ENCODE data around the gene UPK1B. TPM values are rescaled to one million over a fixed set of nuclear protein-coding genes. Genes with fewer than 3 reads are reported as not detected.
A peak's percentile ranks its signal among the peaks of the same experiment; 100 is the strongest.

UPK1B gene
- total and polyA plus RNA-seq, 5 experiments from 2014 or later, result not detected

DNA sequence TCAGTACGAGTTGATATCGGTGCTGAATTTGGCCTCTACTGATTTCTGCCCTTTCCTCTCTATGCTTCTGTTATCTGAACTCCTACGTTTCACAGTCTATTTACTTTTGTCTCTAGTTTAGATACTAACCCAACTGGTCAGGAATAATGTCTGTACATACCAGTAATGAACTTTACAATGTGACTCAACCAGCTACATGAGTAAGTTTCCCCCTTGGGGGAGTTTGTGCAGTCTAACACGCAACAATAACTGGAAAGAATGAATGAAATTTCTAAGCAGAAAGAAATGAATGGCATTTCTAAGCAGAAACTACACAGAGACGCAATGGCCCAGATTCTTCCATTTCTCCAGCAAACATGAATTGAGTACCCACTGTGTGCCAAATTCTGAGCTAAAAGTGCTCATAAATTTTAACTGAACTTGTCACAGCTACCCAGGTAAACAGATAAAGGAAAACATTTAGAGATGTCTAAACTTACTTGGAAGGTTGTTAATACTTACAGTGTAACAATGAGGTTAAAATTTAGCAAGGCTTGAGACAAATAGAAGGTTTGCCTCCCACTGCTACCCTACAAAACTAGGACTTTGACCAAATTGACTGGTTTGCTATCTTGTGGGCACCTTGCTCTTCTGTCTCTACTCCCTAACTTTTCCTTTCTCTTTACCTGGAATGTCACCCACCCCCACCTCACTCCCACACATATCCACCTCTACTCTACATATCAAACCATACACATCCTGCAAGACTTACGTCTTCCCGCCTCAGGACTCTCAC, 11.6 kb downstream of the UPK1B start:
- POLR2A ChIA-PET, result no interaction called here
- Mint-ChIP-seq H3K27ac (no peak overlapping the region), H3K36me3 (no peaks in the 10 kb centered on the region), H3K4me1 (no peaks in the 10 kb centered on the region), H3K4me3 (no peak overlapping the region), H3K9me3 (no peaks in the 10 kb centered on the region), H3K27me3 (peaks cover 0 to 6% (median 1%) of the 10 kb centered on the region in 5 donors)
- no peak for ATAC-seq
- no peak for DNase-seq

DNA sequence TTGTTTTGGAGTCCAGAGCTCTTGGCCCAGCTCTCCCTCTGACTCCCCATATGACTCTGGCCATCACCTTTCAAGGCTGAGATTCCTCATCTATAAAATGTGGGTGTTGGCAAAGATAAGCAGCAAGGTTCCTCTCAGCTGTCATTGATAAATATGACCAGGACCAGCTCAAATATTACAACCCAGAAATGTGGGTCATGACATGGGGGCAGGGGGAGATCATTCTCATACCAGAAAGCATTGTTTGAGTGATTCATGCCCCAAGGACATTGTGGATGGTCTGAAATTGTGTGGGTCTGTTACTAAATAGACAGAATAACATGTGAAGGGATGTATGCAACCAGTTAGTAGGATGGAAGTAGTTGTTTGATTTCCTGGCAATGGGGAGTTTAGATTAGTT, 13.9 kb downstream of the UPK1B start:
- no peak overlapping the region for H3K4me3 Mint-ChIP-seq
- no peaks in the 10 kb centered on the region for H3K36me3 Mint-ChIP-seq
- POLR2A ChIA-PET, result no interaction called here
- no peak overlapping the region for H3K27ac Mint-ChIP-seq
- H3K27me3 Mint-ChIP-seq, result peaks cover 0 to 3% (median 0%) of the 10 kb centered on the region in 5 donors
- no peaks in the 10 kb centered on the region for H3K9me3 Mint-ChIP-seq
- H3K4me1 Mint-ChIP-seq, result no peaks in the 10 kb centered on the region
- DNase-seq, result no peak
- ATAC-seq, result no peak

DNA sequence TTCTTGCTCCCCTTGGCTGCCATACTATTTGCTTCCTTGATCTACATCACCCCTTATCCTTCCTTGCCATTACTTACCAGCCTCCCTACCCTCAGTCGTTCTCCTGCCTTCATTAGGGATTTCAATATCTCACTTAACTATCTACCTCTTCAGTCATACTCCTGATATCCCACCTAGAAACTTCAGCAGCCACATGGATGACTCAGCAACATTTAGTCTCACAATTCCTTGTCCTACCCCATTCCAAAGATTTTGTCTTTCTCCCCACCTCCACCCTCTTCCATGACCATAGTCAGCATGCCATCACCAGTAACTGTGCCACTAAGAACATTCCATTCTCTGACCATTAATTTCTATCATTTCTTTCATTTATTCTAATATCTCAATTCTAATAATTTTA, 18.4 kb downstream of the UPK1B start:
- H3K27ac Mint-ChIP-seq, result no peak overlapping the region
- no peaks in the 10 kb centered on the region for H3K36me3 Mint-ChIP-seq
- H3K4me1 Mint-ChIP-seq, result no peaks in the 10 kb centered on the region
- no peak overlapping the region for H3K4me3 Mint-ChIP-seq
- ATAC-seq (no peak), DNase-seq (no peak)
- peaks cover 0 to 5% (median 3%) of the 10 kb centered on the region in 5 donors for H3K27me3 Mint-ChIP-seq
- H3K9me3 Mint-ChIP-seq, result no peaks in the 10 kb centered on the region
- POLR2A ChIA-PET, result no interaction called here

DNA sequence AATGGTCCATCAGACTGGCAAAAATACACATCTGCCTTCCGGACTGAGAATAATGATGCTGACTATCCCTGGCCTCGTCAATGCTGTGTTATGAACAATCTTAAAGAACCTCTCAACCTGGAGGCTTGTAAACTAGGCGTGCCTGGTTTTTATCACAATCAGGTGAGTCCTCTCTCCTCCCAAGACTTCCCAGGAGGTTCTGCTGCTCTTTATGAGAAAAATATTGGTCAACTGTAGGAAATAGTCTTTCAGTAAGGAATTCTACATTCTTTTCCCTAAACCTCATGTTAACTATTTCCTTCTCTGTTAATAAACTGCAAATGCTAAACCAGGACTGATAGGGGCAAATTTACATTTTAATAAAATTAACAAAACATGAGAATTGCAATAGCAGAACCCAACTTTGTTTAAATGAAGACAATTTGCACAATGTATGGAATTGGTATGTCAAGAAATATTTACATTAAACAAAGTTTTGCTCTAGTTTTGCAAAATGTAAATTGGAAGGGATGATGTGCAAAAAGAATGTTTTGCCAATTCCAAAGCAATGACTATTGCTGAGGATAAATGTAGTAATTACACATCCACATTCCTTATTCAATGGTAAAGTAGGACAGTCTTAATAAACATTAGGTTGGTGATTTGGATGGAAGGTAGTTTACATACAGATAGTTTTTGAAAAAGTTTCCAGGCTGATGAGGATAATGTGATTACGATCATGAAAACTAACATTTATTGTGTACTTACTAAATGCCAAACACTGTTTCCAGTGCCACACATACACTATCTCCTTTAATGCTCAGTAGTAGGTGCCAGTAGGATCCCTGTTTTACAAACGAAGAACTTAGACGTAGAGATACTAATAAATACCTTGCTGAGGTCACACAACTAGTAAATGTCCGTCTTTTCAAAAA, 21.1 kb downstream of the UPK1B start:
- H3K36me3 Mint-ChIP-seq, result peaks cover 0 to 2% (median 0%) of the 10 kb centered on the region in 3 donors
- no peak for DNase-seq
- POLR2A ChIA-PET, result no interaction called here
- ATAC-seq, result no peak
- no peak overlapping the region for H3K4me3 Mint-ChIP-seq
- peaks cover 0 to 5% (median 3%) of the 10 kb centered on the region in 5 donors for H3K27me3 Mint-ChIP-seq
- no peak overlapping the region for H3K27ac Mint-ChIP-seq
- no peaks in the 10 kb centered on the region for H3K4me1 Mint-ChIP-seq
- H3K9me3 Mint-ChIP-seq, result no peaks in the 10 kb centered on the region

DNA sequence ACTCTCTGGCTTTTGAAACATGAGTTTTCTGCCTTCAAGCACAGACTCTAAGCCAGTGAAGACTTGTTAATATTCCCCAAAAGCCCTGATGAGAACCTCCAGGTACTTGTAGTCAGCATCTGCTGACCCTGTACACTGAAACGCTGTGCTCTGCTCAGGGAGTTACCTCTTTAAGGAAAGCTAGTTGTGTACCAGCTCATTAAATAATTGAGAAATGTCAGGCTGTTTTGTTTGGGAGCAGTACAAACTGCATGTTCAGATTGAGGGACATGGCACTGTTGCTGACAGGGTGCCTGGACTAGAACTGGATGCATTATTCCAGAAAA, 21.7 kb downstream of the UPK1B start:
- H3K9me3 Mint-ChIP-seq, result no peaks in the 10 kb centered on the region
- peaks cover 0 to 2% (median 0%) of the 10 kb centered on the region in 3 donors for H3K36me3 Mint-ChIP-seq
- POLR2A ChIA-PET, result no interaction called here

DNA sequence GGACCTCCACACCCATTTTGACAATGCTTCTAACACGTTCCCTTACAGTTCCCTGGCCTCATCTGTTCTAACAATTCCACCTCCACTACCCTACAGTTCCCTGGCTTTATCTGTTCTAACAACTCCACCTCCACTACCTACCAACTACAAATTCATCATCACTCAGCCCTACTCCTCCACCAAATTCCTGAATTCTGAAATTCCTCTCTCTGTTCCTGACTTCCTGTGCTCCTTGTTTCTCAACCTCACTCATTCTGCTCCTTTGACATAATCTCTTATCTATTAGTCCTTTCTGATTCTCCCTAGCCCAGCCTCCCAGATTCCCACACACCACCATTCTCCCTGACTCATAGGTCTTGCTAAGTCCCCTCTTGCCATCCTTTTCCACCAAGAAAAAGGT, 22.5 kb downstream of the UPK1B start:
- POLR2A ChIA-PET, result no interaction called here
- no peak for ATAC-seq
- Mint-ChIP-seq H3K9me3 (no peaks in the 10 kb centered on the region), H3K36me3 (peaks cover 0 to 2% (median 0%) of the 10 kb centered on the region in 3 donors), H3K27ac (peak overlapping the region in 1 of 10 donors; percentile 1), H3K4me1 (no peaks in the 10 kb centered on the region), H3K27me3 (peaks cover 0 to 5% (median 3%) of the 10 kb centered on the region in 5 donors), H3K4me3 (no peak overlapping the region)
- DNase-seq, result no peak

More for the DNA sequence above, 21.7 kb downstream of the UPK1B start:
- Mint-ChIP-seq H3K27me3 (peaks cover 0 to 5% (median 3%) of the 10 kb centered on the region in 5 donors), H3K4me1 (no peaks in the 10 kb centered on the region), H3K4me3 (no peak overlapping the region), H3K27ac (no peak overlapping the region)
- DNase-seq, result no peak
- no peak for ATAC-seq

DNA sequence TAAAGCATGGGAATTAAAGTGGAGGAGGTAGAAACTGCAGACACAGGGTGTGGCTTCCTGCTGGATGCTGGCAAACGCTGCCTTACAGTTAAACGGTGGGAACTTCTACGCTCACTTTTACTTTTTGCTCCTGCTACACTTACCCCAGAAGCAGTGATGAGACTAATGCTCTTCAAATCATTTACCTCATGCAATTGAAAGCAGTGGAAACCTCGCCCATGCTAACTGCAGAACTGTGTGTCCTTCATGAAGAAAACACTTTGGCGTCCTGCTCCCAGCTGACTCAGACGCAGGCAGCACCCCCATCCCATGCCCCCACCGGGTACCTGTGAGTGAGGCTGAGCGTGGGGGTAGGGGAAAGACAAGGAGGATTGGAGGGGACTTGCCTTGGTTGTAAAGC, 31.8 kb downstream of the UPK1B start:
- POLR2A ChIA-PET, result no interaction called here
- DNase-seq (no peak), ATAC-seq (no peak)
- peaks cover 0 to 3% (median 0%) of the 10 kb centered on the region in 9 donors for H3K9me3 Mint-ChIP-seq
- no peak overlapping the region for H3K4me3 Mint-ChIP-seq
- H3K4me1 Mint-ChIP-seq, result peaks cover 18 to 35% (median 27%) of the 10 kb centered on the region in 4 donors
- H3K27me3 Mint-ChIP-seq, result no peaks in the 10 kb centered on the region
- peak overlapping the region in 4 of 10 donors; percentile 16 to 38 (median 28) for H3K27ac Mint-ChIP-seq
- peaks cover 4 to 17% (median 14%) of the 10 kb centered on the region in 3 donors for H3K36me3 Mint-ChIP-seq

DNA sequence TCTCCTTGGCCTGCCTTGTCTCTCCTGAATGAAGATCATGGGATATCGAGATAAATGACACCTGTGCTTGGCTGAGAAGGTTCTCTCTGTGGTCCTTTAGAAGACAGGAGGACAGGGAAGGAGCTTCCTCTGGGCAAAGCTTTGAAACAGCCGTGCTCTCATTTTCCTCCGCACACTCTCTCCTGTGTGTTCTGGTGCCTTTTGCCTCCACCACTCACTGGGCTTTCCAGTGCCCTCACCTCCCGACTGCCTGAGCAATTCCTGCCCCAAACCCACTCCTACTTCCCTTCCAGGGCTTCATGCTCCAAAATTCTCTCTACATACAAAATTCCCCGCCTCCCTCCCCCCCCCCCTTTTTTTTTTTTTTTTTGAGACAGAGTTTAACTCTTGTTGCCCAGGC, 32.3 kb downstream of the UPK1B start:
- H3K4me1 Mint-ChIP-seq, result peaks cover 18 to 38% (median 27%) of the 10 kb centered on the region in 4 donors
- H3K27ac Mint-ChIP-seq, result peak overlapping the region in 3 of 10 donors; percentile 27 to 72 (median 38)
- POLR2A ChIA-PET, result no interaction called here

DNA sequence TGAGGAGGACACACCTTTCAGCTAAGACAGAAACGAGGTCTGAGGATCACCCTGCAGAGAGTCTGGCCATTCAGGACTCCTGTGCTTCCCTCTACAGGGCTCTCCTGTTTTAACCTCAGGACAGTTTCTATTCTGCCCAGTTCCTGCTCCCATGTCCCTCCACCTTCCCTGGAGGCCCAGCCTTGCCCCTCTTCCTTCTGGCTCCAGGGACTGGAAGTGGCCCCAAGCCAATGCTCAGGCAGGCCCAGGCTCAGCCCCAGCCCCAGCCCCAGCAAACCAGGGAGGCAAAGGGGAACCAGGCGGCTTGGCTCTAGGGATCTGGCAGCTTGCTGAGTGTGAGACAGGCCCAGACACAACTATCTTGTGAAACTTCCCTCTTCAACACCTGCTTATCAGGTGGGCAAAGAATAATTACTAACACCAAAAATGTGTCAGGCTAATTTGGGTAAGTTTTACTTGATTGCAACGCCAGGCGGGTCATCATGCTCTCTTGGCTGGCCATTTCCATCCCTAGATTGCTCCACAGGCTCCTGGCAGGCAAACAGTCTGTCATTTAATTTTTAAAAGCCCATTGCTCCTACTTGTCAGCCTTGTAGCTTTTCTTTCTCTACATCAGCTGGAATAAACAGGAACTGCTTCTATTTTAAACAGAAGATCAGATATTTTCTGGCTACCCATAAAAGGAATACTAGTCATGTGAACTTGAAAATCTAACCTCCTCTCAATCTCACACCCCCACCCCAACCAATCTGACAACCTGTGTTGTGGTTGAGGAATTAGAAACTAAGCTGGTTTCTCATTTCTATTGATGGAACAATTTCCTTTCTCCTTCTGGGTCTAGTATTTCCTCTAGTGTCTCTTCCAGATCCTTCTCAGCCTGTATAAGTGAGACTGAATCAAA, 33.5 kb downstream of the UPK1B start:
- Mint-ChIP-seq H3K4me1 (peaks cover 18 to 38% (median 27%) of the 10 kb centered on the region in 4 donors), H3K4me3 (peak overlapping the region in 5 of 10 donors; percentile 4 to 54 (median 23))
- POLR2A ChIA-PET, result no interaction called here

More for the DNA sequence above, 32.3 kb downstream of the UPK1B start:
- no peak for ATAC-seq
- no peak overlapping the region for H3K4me3 Mint-ChIP-seq
- H3K27me3 Mint-ChIP-seq, result no peaks in the 10 kb centered on the region
- H3K36me3 Mint-ChIP-seq, result peaks cover 8 to 22% (median 19%) of the 10 kb centered on the region in 3 donors
- DNase-seq, result no peak
- peaks cover 0 to 3% (median 0%) of the 10 kb centered on the region in 9 donors for H3K9me3 Mint-ChIP-seq

DNA sequence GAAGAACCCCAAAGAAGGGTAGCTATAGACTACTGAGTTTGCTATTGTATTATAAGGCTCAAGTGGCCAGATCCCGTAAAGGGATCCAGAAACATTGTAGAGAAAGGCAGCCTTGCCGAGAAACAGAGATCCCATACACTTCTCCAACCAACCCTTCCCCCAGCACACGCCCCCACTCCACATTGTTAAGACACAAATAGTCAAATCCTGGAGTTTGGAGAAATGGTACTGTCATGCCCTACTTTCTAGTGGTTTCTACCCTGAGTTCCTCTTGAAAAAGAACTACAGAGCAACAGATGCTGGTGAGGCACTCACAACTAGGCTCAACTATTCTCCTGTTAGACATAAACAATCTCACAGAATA, 34.1 kb downstream of the UPK1B start:
- Mint-ChIP-seq H3K9me3 (peaks cover 0 to 3% (median 0%) of the 10 kb centered on the region in 9 donors), H3K27ac (peak overlapping the region in 8 of 10 donors; percentile 6 to 77 (median 56)), H3K36me3 (peaks cover 18 to 37% (median 31%) of the 10 kb centered on the region in 3 donors), H3K4me3 (peak overlapping the region in 3 of 10 donors; percentile 7 to 54 (median 44)), H3K4me1 (peaks cover 18 to 38% (median 27%) of the 10 kb centered on the region in 4 donors), H3K27me3 (no peaks in the 10 kb centered on the region)
- no peak for DNase-seq
- ATAC-seq, result no peak
- POLR2A ChIA-PET, result no interaction called here

More for the DNA sequence above, 33.5 kb downstream of the UPK1B start:
- DNase-seq (no peak), ATAC-seq (no peak)
- Mint-ChIP-seq H3K27ac (peak overlapping the region; percentile 6 to 77 (median 56)), H3K9me3 (peaks cover 0 to 3% (median 0%) of the 10 kb centered on the region in 9 donors), H3K27me3 (no peaks in the 10 kb centered on the region), H3K36me3 (peaks cover 15 to 31% (median 25%) of the 10 kb centered on the region in 3 donors)

DNA sequence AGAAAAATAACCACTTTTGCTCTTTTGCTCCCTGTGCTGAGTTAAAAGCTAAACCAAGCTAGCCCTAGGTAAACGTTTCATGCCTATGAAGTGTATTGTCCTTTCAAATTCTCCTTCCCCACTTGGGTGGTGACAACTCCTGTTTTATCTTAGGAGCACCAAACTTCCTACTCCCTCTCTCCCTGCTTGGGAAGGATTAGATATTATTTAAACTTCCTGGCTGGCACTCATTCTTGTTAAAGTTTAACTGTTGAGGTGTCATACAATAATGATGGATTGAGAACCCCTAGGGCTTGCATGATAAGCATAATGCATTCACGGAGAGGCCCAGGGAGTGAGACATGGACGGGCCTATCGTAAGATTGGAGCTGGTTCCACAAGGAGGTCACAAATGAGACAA, 37.8 kb downstream of the UPK1B start:
- H3K27me3 Mint-ChIP-seq, result no peaks in the 10 kb centered on the region
- peaks cover 18 to 27% (median 21%) of the 10 kb centered on the region in 4 donors for H3K4me1 Mint-ChIP-seq
- H3K36me3 Mint-ChIP-seq, result peaks cover 31 to 74% (median 39%) of the 10 kb centered on the region in 3 donors
- no peak for ATAC-seq
- peak overlapping the region in 1 of 10 donors; percentile 58 for H3K27ac Mint-ChIP-seq
- H3K4me3 Mint-ChIP-seq, result no peak overlapping the region
- POLR2A ChIA-PET, result no interaction called here
- no peaks in the 10 kb centered on the region for H3K9me3 Mint-ChIP-seq
- DNase-seq, result no peak

DNA sequence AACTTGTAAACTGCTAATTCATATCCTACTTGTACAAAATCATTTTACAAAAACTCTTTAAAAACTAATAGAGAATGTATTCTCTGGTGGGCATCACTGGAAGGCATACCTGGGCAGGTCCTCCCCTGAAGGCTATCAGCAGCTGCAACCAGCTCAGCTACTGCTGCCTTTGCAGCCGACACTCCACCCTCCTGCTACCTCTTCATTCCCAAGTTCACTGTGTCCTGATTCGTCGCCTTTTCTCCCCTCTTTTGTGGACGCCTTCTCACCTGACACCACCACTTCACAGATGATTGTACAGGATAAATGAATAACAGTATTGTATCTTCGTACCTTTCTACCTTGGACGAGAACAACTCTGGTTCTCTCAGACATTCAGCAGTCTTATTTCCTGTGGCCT, 38.4 kb downstream of the UPK1B start:
- Mint-ChIP-seq H3K9me3 (no peaks in the 10 kb centered on the region), H3K36me3 (peaks cover 31 to 81% (median 41%) of the 10 kb centered on the region in 3 donors), H3K27ac (peak overlapping the region in 1 of 10 donors; percentile 6), H3K27me3 (no peaks in the 10 kb centered on the region), H3K4me1 (peaks cover 14 to 21% (median 17%) of the 10 kb centered on the region in 4 donors), H3K4me3 (no peak overlapping the region)
- ATAC-seq (no peak), DNase-seq (no peak)
- POLR2A ChIA-PET, result no interaction called here

Measured in naive thymus-derived CD8-positive, alpha-beta T cell (primary cell).